Medulla oblongata (tissue), 1 donor: ENCODE results near the gene ITGB4.
"Not testable (repeated sequence)": the region's sequence is repeated elsewhere in the genome, so short reads cannot be mapped to it uniquely, and the experiment has no call there.

Experiments used
- DNase-seq: peaks from one replicate; pipeline ENCODE4 v3.0.0-alpha.2; 2015; ENCODE audit errors: extremely low spot score

Gene ITGB4

DNA sequence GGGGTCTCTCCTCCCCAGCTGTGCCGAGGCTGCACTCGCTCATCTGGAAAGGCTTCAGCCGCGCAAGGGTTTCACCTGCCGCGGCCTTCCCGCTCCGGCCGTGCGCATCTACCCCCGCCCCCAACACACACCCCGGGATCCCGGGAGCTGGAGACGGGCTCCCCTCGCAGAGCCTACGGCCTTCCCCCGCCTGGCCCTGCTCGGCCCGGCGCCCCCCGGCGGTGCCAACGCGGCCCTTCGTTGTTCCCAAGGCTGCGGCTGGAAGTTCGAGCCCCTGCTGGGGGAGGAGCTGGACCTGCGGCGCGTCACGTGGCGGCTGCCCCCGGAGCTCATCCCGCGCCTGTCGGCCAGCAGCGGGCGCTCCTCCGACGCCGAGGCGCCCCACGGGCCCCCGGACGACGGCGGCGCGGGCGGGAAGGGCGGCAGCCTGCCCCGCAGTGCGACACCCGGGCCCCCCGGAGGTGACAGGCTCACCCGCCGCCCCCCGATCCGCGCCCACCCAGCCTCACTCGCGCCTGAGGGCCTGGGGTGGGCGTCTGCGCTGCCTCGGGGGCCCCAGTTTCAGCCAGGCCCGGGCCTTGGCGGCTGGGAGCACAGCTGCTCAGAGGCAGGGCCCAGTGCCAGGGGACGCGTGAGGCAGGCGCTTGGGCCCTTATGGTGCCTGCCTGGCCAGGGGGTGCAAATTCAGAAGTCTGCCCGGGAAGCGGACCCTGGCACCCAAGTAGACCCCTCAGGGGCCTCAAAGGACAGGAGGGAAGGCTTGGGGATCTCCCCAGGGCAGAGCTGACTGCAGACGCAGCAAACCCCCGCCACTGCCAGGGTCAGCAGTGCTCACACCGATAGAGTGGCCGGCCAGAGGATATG is 32.5 kb downstream of the ITGB4 start:
- peak; percentile 74 for DNase-seq

DNA sequence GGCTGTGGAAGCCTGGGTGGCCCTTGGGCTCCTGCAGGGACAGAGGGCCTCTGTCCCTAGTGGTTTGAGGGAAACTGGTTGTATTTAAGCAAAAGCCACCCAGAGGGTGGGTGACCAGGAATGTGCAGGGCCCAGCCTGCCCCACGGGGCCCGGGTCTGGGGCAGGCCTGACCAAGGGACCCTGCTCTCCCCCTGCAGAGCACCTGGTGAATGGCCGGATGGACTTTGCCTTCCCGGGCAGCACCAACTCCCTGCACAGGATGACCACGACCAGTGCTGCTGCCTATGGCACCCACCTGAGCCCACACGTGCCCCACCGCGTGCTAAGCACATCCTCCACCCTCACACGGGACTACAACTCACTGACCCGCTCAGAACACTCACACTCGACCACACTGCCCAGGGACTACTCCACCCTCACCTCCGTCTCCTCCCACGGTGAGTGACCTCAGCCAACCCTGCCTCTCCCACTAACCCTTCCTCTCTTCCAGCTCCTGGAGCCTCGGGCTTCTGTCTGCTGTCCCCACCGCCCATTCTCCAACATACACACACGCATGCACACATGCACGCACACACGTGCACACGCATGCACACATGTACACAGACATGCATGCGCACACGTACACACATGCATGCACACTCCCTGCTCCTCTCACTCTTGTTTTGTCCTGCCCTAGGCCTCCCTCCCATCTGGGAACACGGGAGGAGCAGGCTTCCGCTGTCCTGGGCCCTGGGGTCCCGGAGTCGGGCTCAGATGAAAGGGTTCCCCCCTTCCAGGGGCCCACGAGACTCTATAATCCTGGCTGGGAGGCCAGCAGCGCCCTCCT is 33.3 kb downstream of the ITGB4 start:
- no peak for DNase-seq

DNA sequence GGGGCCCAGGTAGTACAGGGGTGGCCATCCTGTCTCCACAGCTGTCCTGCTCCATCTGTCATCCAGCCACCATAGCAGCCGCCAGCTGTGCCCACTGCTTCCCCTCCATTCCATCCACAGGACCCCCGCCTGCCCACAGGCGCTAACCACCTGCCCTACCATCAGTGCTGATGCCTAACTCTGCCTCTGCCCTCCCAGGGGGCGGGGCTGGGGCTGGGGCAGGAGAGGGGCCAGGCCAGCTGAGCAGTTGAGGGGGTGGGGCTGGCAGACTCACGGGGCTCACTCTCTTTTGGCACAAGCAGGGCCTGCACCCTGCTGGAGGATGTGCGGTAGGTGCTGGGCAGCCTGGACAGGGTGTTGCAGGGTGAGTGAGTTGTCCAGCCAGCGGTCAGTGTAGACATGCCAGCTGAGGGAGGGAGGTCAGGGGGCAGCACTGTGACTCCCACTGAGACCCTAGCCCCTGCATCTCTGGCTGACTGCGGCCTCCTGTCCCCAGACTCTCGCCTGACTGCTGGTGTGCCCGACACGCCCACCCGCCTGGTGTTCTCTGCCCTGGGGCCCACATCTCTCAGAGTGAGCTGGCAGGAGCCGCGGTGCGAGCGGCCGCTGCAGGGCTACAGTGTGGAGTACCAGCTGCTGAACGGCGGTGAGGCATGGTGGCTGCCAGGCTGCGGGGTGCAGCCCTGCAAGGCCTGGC is 34.1 kb downstream of the ITGB4 start:
- no peak for DNase-seq

DNA sequence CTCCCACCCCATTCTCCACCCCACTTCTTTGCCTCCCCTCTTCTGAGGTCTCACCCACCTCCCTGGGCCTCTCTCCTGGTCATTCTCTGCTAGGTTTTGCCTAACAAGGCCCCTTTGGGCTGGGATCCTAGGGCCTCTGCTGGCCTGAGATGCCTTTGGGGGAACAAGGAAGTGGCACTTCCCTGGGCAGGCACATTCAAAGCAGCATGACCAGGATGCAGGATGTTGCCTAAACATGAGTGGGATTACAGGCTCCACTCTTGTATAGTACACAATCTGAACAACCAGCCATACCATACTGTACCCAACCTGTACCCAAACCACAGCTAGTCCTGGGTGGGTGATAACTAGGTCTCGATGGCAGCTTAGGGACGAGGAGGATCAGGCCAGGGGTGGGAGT is 34.7 kb downstream of the ITGB4 start:
- DNase-seq, result no peak

DNA sequence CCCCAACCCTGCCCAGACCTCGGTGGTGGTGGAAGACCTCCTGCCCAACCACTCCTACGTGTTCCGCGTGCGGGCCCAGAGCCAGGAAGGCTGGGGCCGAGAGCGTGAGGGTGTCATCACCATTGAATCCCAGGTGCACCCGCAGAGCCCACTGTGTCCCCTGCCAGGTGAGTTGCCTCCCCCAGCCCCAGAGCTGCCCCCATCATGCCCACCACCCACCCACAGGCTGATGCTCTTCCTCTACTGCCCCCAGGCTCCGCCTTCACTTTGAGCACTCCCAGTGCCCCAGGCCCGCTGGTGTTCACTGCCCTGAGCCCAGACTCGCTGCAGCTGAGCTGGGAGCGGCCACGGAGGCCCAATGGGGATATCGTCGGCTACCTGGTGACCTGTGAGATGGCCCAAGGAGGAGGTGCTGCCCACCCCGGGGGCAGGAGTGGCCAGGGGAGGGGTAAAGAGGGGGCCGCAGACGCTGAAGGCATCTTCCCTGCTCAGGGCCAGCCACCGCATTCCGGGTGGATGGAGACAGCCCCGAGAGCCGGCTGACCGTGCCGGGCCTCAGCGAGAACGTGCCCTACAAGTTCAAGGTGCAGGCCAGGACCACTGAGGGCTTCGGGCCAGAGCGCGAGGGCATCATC is 35.3 kb downstream of the ITGB4 start:
- DNase-seq, result no peak

DNA sequence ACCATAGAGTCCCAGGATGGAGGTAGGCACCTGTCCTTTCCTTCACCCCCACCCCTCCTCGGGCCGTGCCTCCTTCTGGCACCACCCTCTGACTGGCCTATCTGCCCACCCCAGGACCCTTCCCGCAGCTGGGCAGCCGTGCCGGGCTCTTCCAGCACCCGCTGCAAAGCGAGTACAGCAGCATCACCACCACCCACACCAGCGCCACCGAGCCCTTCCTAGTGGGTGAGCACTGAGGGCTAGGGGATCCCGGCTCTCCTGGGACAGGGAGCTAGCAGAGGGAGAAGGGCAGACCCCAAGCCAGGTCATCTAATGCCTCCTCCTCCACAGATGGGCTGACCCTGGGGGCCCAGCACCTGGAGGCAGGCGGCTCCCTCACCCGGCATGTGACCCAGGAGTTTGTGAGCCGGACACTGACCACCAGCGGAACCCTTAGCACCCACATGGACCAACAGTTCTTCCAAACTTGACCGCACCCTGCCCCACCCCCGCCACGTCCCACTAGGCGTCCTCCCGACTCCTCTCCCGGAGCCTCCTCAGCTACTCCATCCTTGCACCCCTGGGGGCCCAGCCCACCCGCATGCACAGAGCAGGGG is 35.9 kb downstream of the ITGB4 start:
- DNase-seq, result no peak

DNA sequence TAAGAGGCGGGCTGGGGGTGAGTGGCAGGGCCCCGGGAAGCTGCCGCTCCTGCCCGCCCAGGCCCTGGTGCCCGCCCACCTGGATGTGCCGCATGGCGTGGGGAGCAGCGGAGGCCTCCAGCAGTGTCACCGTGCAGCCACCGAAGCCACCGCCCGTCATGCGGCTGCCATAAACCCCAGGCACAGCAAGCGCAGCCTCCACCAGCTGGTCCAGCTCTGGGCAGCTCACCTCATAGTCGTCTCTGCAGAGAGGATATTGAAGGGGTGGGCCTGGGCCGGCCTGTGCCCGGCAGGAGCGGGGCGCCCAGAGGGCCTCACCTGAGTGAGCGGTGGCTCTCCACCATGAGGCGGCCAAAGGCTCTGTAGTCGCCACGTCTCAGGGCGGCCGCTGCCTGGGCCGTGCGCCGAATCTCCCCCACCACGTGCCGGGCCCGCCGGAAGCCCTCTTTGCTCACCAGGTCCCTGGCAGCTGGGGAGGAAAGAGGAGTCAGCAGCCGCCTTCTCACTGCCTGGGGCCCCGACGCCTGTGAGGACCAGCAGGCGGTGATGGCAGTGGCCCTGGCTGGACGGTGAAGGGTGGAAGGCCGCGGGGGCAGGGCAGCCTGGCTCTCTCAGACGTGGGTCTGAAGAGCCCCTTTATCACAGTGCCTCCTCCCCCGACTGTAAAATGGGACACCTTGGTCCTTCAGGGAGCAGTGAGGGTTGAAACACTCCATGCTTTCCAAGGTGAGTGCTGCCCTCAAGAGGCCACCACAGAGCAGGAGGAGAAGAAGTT is 37.1 kb downstream of the ITGB4 start:
- DNase-seq, result no peak

DNA sequence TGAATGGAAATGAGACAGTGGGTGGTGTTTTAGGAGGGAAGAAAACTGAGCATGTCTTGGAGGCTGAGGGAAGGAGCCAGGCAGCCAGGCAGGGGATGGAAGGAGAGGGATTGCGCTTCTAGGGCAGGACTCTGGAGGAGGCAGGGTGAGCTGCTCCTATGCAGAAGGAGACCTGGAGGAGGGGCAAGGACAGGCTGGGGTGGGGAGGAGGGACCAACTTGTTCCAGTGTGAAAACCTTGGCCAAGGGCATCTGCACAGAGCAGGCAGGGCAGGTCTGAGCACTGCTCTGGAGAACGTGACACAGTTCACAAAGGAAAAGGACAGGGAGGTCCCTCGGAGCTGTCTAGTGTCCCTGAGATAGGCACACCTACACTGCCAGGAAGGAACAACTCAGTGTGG is 38.2 kb downstream of the ITGB4 start:
- DNase-seq, result no peak

DNA sequence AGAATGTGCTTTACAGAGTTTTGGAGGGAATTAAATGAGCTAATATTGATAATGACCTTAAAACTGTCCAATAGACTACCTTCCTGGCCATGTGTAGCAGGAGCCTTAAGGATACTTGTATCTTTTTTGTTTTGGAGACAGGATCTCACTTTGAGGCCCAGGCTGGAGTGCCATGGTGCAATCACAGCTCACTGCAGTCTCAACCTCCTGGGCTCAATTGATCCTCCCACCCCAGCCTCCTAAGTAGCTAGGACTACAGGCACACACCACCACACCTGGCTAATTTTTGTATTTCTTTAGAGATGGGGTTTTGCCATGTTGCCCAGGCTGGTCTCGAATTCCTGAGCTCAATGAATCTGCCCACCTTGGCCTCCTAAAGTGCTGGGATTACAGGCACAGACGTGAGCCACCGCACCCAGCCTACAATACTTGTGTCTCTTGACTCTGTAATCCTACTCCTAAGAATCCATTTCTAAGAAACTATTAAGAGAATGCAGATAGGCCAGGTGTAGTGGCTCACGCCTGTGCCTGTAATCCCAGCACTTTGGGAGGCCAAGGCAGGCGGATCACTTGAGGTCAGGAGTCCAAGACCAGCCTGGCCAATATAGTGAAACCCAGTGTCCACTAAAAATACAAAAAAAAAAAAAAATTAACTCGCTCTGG is 38.9 kb downstream of the ITGB4 start:
- not testable (repeated sequence) for DNase-seq

DNA sequence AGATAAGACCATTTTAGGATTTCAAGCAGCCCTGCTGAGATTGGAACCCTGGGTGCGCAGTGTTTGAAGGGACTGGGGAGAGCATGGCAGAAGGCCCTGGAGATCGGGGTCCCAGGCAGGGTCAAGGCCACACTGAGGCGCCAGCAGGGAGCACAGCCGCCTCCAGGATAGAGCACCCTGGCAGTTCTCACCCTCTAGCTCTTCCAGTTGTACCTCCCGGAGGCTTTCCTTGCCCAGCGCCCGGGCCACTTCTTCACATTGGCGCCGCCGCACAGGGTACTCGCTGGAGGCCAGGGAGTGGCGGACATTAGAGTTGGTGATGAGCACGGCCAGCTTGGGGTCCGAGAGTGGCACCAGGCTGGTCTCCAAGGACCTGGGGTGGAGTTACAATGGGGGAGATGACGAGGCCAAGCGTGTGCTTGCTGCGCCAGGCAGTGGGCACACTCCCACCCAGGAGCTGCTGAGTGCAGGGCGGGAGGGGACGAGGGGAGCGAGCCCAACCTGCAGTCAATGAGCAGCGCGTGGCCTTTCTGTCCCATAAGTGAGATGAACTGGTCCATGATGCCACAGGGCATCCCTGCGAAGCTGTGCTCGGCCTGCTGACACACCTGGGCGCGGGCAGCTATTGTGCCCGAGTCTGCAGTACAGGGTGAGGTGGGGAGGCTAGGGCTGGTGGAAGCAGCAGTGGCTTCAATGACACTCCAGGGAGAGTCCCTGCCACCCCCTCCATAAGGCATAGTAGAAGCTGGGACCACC is 41.4 kb downstream of the ITGB4 start:
- DNase-seq, result no peak

DNA sequence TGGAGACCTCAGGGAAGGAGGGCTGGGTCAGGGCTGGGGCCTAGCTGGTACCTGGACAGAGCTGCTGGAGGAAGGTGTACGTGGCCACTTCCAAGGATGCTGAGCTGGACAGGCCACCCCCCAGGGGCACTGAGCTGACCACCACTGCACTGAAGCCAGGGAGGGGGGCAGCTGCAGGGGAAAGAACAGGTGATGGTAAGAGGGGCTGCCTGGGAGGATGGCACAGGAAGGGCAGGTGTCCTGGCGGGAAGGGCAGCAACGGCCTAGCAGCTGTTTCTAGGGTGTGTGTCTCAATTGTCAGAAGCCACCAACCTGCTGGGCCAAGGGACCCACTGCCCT is 42.0 kb downstream of the ITGB4 start:
- no peak for DNase-seq

DNA sequence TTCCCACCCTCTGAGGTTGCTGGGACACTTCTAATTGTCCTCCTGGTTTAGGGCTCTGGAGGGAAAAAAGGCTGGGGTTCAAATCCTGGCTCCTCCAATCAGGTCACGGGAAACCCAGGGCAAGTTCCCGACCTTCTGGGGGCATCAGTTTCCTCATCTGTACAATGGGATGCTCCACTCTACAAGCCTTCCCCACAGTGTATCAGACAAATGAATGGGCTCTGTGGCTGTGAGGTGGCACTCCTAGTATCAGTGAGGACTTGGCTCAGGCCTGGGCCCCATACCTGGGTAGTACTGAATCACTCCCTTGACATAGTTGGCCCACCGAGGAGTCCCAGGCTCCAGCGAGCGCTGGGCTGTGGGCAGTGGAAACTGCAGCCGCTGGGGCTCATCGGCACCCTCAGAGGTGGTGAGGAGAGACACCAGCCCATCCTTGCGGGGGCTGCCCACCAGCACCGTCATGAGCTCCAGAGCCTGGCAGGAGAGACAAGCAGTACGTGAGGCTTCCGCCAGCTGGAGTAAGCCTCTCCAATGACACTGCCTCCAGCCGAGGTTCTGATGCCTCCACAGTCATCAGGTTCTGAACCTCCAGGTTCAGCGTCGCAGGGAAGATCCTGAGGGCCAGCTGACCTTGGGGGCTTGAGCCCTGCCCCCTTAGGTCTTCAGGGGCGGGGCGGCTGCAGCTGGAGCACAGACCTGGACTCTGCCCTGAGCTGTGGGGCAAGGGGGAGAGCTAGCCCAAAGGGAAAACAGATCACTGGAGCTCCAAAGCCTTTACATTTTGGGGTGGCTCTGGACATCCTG is 42.6 kb downstream of the ITGB4 start:
- no peak for DNase-seq

DNA sequence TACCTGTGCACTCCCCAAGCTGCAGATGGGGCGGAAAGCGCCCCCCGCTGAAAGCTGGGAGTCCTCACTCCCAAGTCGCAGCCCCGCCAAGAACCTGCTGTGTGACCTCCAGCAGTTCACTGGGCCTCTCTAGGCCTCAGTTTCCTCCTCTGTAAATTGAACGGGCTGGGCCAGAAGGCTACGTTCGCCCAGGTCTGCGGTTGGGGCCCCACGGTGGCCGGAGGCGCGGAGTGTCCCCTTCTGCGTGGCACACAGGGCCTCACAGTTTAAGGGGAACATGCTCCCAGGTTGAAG is 43.1 kb downstream of the ITGB4 start:
- no peak for DNase-seq

DNA sequence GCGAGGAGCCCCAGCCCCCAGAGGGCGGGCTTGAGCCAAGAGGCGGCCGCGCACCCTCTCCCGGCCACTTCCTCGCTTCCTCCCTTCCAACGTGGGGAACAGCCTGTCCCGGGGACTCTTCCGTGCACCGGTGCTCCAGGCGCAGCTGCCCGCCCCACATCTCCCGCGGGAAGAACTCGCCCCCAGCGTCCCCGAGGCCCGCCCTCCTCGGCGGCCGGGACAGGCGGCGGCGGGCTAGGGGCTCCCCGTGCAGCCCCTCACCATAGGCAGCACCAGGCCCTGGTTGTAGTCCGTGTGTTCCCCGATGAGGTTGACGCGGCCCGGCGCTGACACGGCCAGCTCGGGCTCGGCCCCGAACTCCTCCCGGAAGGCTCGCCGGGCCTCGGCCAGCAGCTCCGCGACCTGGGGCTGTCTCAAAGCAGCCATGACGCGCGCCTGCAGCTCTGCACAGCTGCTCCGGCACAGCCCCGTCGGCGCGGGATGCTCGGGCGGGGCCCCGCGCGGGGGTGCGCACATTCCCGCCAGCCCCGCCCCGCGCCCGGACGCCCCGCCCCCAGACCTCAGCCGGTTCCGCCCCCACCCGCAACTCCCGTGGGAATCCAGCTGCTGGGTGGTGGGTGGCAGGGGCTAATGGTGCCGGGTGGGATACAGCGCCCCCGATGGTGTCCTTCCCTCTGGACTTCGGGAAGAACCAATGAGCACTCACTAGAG is 43.6 kb downstream of the ITGB4 start, which contains the start of gene GALK1:
TSS of gene GALK1 (minus strand) at position 482 of the 711 bp plus-strand sequence. CDS start at position 426, 56 bp downstream.
- DNase-seq, result peak; percentile 59

DNA sequence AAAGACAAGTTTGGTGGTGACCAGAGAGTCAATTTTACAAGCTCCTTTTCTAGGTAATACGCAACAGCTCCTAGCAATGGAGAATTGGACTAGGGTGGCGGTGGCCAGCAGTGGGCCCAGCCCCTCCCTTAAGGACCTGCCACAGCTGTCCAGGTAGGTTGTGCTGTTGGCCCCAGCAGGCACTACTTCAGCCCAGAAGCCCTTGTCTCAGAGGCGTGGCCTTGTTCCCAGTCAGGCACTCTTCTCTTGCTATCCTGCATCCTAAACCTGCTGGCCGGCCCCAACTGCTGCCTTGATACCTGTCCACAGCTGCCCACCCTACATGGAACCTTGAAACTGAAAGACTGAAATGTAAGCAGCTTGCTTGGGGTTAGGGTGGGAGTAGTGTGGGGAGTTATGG is 44.7 kb downstream of the ITGB4 start:
- DNase-seq, result no peak

DNA sequence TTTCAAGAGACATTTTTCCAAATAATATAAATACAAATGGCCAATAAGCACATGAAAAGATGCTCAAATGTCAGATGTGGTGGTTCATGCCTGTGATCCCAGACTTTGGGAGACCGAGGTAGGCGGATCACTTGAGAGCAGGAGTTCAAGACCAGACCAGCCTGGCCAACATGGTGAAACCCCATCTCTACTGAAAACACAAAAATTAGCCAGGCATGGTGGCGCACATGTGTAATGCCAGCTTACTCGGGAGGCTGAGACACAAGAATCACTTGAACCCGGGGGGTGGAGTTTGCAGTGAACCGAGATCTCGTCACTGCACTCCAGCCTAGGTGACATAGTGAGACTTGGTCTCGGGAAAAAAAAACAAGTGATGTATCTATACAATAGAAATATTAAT is 46.6 kb downstream of the ITGB4 start:
- DNase-seq, result no peak

DNA sequence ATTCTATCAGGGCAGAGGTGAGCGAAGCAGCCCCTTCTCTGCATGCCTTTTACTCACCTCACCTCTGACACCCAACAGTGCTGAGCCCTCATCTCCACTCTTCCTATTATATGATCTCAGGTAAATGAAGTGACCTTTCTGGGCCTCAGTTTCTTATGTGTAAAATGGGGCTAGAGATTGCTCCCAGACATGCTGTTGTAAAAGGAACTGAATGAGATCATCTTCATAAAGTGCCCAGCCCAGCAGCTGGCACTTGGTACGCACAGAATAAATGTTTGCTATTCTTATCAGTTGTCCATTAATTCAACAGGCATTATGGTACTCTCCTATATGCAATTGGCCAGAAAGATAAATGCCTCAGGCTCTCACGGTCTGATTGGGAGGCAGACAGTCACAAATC is 48.3 kb downstream of the ITGB4 start:
- DNase-seq, result no peak
